Measurements from ENCODE around the gene CCM2.

Gene CCM2

DNA sequence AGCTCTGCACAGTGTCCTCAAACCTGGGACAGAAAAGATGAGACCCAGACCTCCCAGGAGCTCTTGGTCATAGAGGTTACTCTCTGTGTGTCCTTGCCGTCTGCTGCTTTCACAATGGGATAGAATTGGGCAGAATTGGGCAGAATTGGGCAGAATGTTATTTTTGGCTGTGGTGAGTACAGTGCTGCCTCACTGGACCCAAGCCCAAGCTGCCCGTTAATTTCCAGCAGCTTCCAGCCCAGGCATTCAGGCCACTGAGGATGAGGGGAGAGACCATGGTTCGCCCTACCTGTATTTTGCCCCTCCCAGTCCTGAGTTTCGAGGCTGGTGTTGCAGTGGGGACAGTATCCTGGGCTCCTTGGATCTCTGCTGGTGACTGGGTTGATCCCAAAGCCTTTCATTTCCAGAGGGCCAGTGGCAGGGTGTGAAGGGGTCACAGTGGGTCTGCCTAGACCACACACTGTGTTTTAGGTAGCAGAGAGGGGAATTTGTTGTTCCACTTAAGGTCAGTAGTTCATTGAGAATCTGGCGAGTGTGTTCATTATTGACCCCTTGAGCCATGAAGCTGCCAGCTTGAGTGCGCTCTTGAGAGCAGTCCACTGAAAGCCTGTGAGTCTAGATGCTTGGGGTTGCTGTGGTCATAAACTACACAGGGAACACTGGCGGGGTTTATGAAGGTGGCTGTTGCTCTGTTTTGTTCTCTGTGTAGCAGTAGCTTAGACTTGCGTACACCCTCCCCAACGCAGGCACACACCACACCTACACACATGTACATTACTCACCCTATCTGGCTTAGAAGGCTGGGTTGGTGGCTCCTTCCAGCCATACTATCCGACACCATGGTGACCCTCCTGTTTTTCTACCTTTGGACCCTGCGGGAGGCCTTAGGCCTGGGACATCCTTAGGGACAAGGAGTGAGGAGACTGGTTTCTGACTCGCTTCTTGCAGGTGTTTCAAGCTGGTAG, 65.3 kb downstream of the CCM2 start:
- no peak for DNase-seq (ENCODE audit: low read depth, low spot score)

DNA sequence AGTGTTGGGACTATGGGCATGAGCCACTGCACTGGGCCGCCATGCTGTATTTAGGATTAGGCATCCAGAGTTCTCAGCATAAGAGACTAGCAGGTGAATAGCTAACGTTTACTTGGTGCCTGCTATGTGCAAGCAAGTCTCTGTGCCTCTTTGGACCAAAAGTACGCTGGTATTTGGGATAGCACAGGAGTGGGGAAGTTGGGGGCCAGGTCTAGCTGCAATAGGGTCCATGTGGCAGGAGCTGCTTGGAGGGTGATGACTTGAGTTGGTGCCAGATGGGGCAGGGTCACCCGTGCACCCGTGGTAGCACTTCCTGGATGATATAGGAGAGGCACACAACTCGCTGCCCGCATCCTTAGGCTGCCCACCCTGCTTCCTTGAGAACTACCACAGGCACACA, 66.4 kb downstream of the CCM2 start:
- no peak for DNase-seq (ENCODE audit: low read depth, low spot score)

- DNase-seq (ENCODE audit: low read depth, low spot score): no peak
Measured at GRCh38 chr7:45067582-45067981, 67.6 kb downstream of the CCM2 start.

- DNase-seq (ENCODE audit: low read depth, low spot score): no peak
Measured at GRCh38 chr7:45068236-45069023, 68.4 kb downstream of the CCM2 start.

DNA sequence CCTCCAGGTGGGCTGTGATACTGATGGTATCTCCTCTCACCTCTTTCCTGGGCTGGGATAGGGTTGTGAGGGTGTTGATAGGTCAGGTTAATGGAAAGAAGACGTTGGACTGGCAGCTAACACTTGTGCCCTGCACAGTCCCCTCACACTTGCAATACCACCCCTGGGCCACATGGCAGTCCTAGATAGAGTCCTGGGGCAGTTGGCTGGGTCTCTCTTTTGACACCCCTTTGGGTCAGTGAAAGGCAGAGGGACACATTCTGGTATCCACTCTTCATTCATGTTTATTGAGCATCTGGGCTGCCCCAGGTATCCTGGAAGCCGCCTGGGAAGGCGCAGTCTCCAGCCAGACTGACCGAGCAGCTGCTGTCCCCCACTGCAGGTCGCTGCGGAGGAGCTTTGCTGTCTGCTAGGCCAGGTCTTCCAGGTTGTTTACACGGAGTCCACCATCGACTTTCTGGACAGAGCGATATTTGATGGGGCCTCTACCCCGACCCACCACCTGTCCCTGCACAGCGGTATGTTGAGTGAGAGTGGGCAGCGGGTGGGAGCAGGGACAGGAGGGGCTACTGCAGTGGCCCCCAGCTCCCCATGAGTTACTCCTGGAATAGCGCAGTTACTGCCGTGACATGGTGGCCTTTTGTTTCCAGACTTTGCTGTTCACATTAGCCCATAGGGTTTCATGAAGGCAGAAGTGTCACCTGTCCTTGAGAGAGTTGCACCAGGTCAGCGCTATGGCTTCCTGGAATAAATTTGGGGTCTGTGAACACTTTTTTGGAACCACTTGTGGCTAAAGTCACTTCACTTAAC, 69.6 kb downstream of the CCM2 start:
- DNase-seq (ENCODE audit: low read depth, low spot score): no peak

DNA sequence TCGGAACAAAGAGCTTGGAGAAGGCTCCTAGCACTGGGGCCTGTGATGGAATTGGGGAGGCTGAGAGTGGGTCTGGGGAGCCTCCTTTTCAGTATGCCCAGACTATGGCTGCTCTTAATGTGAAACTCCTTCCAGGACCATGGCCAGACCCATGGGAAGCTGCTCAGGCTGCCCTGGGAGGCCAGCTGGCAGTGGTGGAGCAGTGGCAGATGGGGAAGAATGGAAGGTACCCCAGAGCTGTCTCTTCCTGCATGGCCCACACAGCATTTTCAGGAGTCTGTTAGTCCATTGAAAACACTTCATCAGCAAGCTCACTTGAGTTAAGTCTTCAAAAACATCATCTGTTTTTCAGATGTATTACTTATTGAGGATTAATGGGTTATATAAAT, 70.2 kb downstream of the CCM2 start:
- no peak for DNase-seq (ENCODE audit: low read depth, low spot score)

GRCh38 chr7:45071528-45071927, 71.5 kb downstream of the CCM2 start:
- DNase-seq (ENCODE audit: low read depth, low spot score): no peak

- no peak for DNase-seq (ENCODE audit: low read depth, low spot score)
Measured at GRCh38 chr7:45072131-45073030, 72.4 kb downstream of the CCM2 start.

DNA sequence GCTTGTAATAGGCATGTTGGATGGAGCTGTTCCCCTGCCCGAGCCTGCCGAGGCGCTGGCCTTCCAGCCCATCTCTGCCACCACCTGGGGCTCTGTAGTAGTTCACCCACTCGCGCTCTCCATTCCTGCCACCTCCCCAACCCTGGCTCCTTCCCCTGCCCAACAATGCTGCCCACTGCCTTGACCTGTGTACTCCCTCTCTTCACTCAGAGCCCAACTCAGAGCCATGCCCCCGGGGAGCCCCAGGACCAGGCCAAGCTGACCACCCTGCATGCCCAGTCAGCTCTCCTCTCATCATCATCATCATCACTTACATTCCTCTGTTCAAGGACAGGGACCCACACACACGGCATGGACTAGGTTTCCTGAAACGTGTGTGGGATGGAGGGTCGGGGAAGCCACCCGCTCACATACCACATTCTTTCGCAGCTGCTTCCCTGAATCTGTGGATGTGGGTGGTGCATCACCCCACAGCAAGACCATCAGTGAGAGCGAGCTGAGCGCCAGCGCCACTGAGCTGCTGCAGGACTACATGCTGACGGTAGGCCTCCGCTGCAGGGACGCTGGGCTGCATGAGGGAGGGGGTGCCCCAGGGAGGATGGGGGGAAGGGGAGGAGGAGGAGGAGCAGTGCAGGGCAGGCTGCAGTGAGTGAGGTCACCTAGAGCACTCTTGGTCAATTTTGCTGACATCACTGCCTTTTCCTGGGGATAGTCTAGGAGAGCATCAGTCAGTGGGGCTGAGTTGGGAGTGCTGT, 73.2 kb downstream of the CCM2 start:
- DNase-seq (ENCODE audit: low read depth, low spot score): no peak

- DNase-seq (ENCODE audit: low read depth, low spot score): no peak
Measured at GRCh38 chr7:45073786-45074527, 74.0 kb downstream of the CCM2 start.

GRCh38 chr7:45074528-45075354, 74.7 kb downstream of the CCM2 start:
- no peak for DNase-seq (ENCODE audit: low read depth, low spot score)

DNA sequence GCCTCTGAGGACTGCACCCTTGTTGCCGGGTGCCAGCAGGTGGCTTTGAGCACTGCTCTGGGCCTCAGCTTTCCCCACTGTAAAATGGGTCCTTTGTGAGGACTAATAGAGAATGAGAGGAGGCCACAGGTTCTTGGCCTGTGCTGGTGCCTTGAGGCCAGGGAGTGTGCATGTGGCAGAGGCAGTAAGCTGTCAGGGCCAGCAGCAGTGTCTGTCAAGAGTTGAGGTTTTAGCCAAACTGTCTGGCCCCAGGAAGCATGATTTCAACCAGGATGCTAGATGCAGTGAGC, 75.3 kb downstream of the CCM2 start:
- no peak for DNase-seq (ENCODE audit: low read depth, low spot score)

DNA sequence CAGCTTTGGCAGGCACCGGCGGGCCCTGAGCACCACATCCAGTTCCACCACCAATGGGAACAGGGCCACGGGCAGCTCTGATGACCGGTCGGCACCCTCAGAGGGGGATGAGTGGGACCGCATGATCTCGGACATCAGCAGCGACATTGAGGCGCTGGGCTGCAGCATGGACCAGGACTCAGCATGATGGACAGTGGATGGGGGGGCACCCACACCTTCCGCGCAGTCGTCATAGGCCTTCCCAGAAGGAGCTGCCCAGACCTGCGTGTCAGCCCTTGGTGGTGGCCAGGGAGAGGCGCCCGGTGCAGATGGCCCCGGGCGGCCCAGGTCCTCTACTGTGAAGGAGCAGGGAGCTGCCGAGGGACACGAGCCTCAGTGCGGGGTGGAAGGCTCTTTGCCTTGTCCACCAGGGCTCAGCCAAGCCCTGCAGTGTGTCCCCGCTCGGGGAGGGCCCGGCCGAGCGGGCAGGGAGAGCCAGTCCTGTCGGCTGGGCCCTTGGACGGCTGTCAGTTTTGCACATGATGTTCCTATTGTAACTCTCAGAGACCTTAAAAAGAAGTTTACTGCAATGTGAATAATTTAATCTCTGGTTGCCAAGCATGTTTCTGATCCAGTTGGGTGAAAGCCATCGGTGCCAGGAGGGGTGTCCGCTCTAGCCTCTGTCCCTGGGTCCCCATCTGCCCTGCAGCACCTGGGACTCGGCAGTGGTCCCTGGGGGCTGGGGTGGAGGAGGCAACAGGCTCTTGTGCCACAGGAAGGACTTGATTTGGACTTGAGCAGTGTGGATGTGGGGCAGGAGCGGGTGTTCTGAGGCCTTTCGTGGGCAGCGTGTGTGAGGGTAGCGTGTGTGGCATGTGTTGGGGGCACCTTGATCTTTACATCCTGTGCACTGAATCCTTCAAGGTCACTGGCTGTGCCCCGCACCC, 76.1 kb downstream of the CCM2 start:
- DNase-seq (ENCODE audit: low read depth, low spot score): no peak

DNA sequence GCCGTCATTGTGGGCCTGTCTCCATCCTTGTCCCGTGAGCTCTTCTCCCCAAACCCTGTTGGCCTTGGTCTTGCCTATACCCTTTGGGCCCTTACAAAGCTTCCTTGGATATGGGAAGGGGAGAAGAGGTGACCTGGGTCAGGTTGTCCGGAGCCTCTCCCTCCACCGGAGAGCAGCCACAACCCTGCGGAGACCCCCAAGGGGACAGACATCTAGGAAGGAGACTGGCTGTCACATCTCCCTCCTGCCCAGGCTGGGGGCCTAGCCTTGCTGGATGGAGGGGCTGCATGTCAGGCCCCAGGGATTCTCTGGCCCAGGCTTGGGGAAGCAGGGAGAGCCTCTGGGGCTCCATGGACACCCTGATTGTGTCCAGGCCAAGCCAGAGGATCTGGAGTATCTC, 76.9 kb downstream of the CCM2 start:
- DNase-seq (ENCODE audit: low read depth, low spot score): no peak

DNA sequence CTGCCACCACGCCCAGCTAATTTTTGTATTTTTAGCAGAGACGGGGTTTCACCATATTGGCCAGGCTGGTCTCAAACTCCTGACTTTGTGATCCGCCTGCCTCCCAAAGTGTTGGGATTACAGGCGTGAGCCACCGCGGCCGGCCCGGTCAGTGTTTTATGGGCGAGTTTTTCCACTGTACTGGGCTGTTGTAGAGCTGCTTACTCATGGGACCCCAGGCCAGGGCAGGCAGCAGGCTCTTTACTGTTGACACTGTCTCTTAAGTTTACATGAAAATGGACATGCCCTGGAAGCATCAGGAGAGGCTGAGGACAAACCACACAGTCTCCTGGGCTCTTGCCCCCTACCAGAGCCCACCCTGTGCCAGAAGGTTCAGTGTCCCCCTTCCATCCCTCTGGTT, 77.6 kb downstream of the CCM2 start:
- no peak for DNase-seq (ENCODE audit: low read depth, low spot score)

- DNase-seq (ENCODE audit: low read depth, low spot score): no peak
Measured at GRCh38 chr7:45078125-45078681, 78.2 kb downstream of the CCM2 start.

DNA sequence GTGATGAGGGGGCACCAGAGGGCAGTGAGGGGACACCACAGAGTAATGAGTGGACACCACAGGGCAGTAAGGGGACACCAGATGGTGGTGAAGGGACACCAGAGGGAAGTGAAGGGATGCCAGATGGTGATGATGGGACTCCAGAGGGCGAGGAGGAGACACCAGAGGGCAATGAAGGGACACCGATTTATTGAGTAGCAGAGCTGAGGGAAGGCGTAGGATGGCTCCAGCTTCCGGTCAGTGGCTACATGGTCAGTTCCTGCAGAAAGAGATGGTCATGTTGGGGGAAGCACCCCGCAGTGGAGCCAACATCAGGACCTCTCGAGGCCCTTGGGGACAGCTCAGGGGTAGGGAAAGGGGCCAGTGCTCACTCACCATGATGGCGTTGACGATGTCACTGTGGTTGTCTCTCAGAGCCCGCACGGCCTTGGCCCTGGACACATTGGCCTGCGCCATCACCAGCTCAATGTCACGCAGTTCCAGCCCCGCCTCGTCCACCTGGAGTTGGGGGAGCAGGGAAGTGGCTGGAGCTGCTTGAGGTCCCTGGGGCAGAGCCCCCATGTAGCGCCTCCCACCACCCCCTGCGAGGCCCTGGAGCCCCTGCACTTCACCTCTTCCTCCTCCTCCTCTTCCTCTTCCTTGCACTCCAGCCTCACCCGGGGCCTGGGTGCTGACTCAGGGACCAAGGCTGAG, 80.4 kb downstream of the CCM2 start:
- DNase-seq (ENCODE audit: low read depth, low spot score): no peak
